Mucosa of stomach (tissue), 1 donor: ENCODE results near the gene TRMT1.
A peak's percentile ranks its signal among the peaks of the same experiment; 100 is the strongest.

Experiments used
- H3K27me3 ChIP-seq: one replicate; pipeline ENCODE4 v1.7.0; 2013; ENCODE audit warnings: mild to moderate bottlenecking, low read length; ENCODE audit not compliant: control insufficient read depth, insufficient read depth
- H3K36me3 ChIP-seq: one replicate; pipeline ENCODE4 v1.7.0; 2013; ENCODE audit warnings: low read length; ENCODE audit not compliant: control insufficient read depth, insufficient read depth
- H3K4me1 ChIP-seq: one replicate; pipeline ENCODE4 v1.7.0; 2013; ENCODE audit warnings: mild to moderate bottlenecking, low read length; ENCODE audit not compliant: control insufficient read depth, insufficient read depth
- H3K4me3 ChIP-seq: one replicate; pipeline ENCODE4 v1.7.0; 2013; ENCODE audit warnings: low read length
- H3K9ac ChIP-seq: one replicate; pipeline ENCODE4 v1.7.0; 2013; ENCODE audit warnings: mild to moderate bottlenecking, low read length, moderate library complexity
- H3K9me3 ChIP-seq: one replicate; pipeline ENCODE4 v1.7.0; 2013; ENCODE audit warnings: mild to moderate bottlenecking, low read length, moderate library complexity; ENCODE audit not compliant: control insufficient read depth
- donor health status: Pancreatic carcinoma.

The TRMT1 gene

DNA sequence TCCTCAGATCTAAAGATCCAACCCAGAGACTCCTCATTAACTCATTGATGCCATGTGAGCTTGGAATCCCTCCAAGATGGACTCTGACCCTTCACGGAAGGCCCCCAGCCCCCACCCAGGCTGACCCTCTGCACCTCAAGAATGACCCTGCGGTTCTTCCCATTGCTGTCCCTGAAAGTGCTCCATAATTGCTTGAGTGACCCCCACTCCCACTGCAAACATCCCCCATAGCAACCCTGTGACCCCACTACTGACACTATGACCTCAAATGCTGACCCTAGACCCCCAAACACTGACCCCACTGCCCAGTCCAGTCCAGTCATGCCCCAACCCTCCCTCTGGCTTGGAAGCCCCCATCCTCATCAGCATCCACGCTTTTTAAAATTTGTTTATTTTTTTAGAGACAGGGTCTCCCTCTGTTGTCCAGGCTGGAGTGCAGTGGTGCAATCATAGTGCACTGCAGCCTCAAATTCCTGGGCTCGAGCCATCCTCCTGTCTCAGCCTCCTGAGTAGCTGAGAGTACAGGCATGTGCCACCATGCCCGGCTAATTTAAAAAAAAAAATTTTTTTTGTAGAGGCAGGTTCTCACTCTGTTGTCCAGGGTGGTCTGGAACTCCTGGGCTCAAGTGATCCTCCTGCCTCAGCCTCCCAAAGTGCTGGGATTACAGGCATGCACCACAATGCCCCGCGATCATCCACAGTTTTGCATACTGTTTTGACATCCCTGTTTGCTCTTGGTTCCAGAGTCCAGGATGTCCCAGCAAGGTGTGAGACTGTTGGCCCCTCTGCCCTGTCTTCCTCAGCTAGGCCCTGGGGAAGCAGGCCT is 14.7 kb downstream of the TRMT1 start:
- Histone ChIP-seq H3K4me3 (peak overlapping the region; percentile 25), H3K4me1 (peaks cover 39% of the 10 kb centered on the region)

DNA sequence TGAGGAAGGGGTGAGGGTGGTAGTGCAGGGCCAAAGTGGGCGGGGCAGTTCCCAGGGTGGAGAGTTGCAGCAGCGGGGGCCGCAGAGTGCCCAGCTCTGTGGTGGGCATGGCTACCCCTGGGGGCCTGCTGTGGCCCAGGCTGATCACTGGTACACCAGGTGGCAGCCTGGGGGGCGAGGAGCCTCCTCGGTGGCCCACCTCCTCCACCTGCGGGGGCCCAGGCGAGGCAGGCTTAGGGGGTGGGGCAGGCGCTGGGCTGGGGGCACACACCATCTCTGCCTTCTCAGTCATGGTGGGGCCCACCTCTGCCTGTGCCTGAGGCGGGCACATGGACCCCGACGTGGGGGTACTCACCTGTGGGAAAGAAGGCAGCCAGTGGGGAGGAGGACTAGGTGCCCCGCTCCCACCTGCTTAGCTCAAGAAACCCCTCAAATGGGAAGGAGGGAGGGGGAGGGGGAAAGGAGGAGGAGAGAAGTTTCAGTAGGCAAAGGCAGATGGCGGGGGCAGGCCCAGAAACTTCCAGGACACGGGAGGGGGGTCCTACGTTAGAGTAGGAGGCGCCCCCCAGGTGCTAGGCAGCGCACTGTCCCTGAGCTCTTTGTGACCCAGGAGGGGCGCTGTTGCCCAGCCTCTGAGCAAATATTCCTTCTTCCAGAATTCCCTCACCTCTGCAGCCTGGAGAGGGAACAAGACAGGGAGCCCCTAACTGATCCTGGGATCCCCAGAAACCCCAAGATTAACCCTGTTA is 15.5 kb downstream of the TRMT1 start:
- Histone ChIP-seq H3K4me1 (peaks cover 39% of the 10 kb centered on the region), H3K9ac (no peak overlapping the region), H3K4me3 (no peak overlapping the region), H3K27me3 (no peaks in the 10 kb centered on the region), H3K36me3 (no peaks in the 10 kb centered on the region), H3K9me3 (no peaks in the 10 kb centered on the region)

More for the DNA sequence above, 14.7 kb downstream of the TRMT1 start:
- no peaks in the 10 kb centered on the region for H3K9me3 ChIP-seq
- no peaks in the 10 kb centered on the region for H3K27me3 ChIP-seq
- no peaks in the 10 kb centered on the region for H3K36me3 ChIP-seq
- peak overlapping the region; percentile 54 for H3K9ac ChIP-seq

DNA sequence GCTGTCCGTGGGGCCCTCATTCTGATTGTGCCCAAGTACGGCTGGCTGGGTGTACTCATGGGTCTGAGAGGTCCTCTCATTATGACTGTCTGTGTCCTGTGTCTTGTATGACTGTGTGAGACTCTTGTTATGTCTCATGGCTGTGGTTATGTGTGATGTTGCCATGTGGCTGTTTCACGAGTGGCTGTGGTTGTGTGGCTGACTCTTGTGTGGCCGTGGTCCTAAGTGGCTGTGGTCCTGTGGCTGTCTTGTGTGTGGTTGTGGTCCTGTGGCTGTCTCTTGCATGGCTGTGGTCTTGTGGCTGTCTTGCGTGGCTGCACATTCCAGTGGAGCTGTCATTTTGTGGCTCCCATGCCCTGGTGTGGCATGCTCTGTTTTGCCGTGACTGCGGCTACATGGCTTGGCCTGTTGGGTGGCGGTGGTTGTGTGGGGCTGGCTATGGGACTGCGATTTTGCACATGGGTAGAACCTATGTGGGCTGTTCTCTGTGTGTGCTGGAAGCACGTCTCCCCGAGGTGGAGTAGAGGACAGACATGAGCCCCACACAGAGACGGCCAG is 16.4 kb downstream of the TRMT1 start:
- peak overlapping the region; percentile 55 for H3K9ac ChIP-seq
- H3K4me3 ChIP-seq: no peak overlapping the region
- no peaks in the 10 kb centered on the region for H3K36me3 ChIP-seq
- H3K4me1 ChIP-seq: peaks cover 39% of the 10 kb centered on the region
- no peaks in the 10 kb centered on the region for H3K27me3 ChIP-seq
- no peaks in the 10 kb centered on the region for H3K9me3 ChIP-seq

DNA sequence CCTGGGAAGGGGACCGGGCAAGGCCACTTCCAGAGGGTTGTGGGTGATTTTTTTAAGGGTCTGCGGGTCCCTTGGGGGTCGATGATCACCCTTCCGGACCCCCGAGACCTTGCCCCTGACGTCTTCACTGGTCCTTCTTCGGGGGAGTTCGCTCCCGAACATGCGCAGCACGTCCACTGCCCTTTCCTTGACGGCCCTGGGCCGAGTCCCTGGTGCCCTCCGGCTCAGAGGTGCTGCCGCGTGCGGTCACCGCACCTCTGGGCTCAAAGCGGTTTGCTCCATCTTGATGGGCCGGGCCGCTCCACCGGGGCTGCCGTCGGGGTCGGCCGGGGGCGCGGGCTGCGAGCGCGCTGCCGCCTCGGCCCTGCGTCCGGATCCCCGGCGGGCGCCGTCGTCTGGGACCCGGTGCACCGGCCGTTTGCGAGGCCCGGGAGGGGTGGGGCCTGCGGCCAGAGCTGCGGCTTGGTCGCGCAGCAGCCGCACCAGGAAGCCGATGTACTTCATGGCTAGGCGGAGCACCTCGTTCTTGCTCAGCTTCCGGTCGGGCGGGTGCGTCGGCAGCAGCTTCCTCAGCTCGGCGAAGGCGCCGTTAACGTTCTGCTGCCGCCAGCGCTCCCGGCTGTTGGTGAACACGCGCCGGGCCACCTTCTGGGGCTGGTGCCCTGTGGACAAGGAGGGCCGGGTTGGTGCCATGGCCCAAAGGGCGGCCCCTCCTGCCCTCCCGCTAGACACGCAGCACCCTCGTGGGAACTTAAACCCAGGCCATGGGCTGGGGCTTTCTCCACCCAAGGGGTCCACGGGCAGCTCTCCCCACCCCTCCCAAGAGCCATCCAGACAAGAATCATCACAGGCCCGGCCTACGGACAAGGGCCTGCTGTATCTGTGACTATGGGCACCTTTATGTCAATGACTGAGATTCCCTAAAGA is 17.2 kb downstream of the TRMT1 start:
- H3K9ac ChIP-seq: peak overlapping the region; percentile 55
- H3K4me1 ChIP-seq: peaks cover 40% of the 10 kb centered on the region
- no peaks in the 10 kb centered on the region for H3K27me3 ChIP-seq
- H3K9me3 ChIP-seq: no peaks in the 10 kb centered on the region
- H3K4me3 ChIP-seq: no peak overlapping the region
- H3K36me3 ChIP-seq: no peaks in the 10 kb centered on the region

DNA sequence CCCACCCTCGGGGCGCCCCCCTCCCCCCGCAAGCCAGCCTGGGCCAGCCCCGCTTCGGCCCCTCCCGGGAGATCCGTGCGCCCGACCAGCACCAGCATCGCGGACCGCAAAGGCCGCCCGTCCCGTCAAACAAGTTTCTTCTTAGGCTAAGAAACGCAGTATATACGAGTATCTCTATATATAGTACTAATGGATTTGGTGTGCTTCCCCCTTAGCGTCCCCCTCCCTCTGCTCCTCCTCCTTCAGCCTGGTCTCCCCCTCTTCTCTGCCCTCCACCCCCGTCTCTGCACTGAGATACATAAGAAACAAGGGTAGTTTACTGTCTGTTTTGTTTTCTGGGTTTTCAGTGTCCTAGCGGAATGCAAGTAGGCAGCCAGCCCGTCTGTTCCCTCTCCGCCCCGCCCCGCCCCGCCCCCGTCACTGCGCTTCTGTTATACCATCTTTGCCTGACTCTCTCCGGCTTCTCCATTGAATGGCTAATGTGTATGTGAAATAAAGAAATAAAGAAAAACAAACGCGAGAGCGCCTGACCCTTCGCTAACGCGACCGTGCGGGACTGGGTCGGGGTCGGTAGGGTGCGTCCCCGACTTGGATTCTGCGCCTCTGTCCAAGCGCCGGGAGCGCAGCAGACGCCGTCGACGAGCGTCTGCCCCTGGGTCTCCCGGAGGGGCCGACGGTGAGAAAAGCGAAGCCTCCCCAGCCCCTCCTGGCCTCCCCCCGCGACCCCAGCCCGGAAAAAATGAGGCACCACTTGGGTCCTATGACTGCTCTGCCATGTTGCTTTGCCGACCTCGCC is 18.1 kb downstream of the TRMT1 start:
- Histone ChIP-seq H3K27me3 (no peaks in the 10 kb centered on the region), H3K4me1 (peaks cover 48% of the 10 kb centered on the region), H3K4me3 (no peak overlapping the region), H3K9ac (peak overlapping the region; percentile 55), H3K9me3 (no peaks in the 10 kb centered on the region), H3K36me3 (no peaks in the 10 kb centered on the region)

DNA sequence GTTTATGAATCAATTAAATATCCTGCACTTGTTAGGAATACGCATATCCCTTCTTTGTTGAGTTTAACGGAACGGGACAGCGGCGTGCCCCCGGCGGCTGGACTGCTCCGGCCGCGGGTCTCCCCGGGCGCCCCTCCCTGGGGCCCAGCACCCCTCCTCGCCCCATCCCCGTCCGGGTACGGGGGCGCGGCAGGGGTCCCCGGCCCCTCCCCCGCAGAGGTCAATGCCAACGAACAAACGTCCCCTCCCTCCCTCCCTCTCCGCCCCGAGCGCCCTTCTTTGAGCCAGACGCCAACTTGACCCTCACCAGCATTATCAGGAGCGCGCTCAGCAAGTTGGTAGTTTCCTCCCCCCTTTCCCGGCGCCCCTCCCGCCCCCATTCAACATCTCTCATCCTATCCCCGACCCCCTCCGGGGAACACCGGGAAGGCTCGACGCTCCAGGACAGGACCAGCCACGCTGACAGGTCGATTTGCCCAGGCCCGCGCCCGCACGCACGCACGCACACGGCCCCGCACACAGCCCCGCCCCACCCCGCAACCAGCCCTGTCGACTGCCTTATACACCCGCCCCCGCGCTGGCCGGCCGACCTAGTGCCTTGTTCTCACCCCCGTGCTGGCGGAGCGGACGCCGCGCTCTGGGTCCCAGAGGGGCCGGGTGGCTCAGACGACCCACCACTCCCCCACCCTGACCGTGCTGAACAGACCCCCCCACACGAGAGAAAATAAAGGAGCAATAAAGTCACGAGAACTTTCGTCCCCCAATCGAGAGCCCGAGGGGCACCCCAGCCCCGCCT is 18.9 kb downstream of the TRMT1 start:
- no peaks in the 10 kb centered on the region for H3K9me3 ChIP-seq
- H3K4me1 ChIP-seq: peaks cover 48% of the 10 kb centered on the region
- H3K4me3 ChIP-seq: no peak overlapping the region
- no peak overlapping the region for H3K9ac ChIP-seq
- no peaks in the 10 kb centered on the region for H3K36me3 ChIP-seq
- no peaks in the 10 kb centered on the region for H3K27me3 ChIP-seq

DNA sequence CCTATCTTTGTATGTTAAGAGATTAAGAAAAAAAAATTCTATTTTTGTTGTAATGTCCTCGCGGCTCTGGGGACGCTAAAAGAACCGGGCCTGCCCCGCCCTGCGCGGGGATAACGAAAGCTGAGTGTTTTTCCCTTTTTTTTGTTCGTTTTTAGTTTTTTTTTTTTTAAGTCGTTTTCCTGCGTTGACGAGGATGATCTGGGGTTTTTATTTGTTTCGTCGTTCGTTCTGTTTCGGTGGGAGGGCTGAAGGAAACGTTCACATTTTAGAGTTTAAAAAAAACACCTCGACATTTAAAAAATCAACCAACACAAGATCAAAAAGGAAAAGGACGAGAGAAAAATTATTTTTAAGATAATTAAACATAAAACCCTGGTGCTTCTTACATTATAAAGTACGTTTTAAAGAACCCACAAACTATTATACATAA is 19.5 kb downstream of the TRMT1 start:
- Histone ChIP-seq H3K4me1 (peaks cover 45% of the 10 kb centered on the region), H3K27me3 (no peaks in the 10 kb centered on the region), H3K36me3 (no peaks in the 10 kb centered on the region), H3K9me3 (no peaks in the 10 kb centered on the region), H3K9ac (no peak overlapping the region), H3K4me3 (no peak overlapping the region)

DNA sequence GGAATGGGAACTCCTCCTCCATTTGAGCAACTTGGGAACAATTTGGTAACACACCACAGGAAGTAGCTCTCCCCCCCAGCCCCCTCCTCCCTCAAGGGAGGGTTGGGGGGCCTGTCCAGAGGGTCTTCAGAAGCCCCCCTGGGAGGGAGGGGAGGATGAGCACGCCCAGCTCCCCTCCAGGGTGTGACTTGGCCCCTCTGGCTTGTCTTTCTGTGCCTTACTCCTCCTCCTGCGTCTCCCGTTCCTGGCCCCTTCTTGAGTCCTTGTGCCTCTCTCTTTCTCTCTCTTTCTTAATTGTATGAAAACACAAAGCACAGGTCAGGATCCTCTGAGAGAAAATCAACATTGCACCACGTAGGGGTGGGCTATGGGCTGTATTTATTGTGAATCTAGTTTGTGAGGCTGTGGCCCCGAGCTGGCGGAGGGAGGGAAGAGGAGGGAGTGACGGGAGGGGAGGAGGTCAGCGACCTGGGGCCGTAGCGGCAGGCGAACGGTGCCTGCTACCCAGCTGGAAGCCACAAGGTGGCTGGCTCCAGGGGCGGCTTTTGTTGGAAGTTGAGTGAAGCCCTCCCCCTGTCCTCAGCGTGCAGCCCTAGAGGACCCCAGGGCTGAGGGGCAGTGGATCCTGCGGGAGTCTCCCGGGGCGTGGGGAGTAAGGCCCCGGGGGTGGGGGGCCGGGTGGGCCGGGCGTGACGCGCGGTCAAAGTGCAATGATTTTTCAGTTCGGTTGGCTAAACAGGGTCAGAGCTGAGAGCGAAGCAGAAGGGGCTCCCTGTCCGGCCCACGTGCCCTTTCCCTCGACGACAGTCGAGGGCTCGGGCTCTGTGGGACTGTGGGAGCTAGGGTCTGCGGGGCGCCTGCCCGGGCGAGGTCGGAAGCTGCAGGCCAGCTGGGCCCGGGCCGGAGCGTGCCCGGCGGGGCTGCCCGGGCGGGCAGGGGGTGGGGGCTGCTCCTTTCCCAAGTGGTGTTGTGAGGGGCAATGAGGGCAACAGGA is 20.3 kb downstream of the TRMT1 start:
- Histone ChIP-seq H3K4me3 (no peak overlapping the region), H3K4me1 (peaks cover 37% of the 10 kb centered on the region), H3K36me3 (no peaks in the 10 kb centered on the region), H3K27me3 (no peaks in the 10 kb centered on the region), H3K9me3 (no peaks in the 10 kb centered on the region), H3K9ac (no peak overlapping the region)

DNA sequence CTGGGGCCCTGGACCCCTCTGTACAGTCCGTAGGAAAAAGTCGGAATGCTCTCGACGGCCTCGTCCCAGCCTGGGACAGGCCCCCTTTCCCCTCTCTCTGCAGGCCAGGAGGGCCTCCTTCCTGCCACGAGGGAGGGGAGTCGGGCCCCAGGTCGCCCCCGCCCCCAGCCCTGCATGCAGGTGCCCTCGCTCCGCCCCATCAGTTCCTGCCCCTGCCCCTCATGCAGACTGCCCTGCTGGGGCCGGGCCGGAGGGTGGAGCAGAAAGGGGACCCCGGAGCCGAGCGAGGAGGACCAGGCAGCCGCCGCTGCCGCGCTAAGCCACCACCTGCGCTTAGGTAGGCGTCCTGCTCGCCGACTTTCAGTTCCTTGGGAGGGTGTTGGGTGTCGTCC is 21.2 kb downstream of the TRMT1 start:
- H3K4me1 ChIP-seq: peaks cover 37% of the 10 kb centered on the region
- H3K27me3 ChIP-seq: no peaks in the 10 kb centered on the region
- H3K9me3 ChIP-seq: no peaks in the 10 kb centered on the region
- no peak overlapping the region for H3K4me3 ChIP-seq
- no peaks in the 10 kb centered on the region for H3K36me3 ChIP-seq
- no peak overlapping the region for H3K9ac ChIP-seq
